ENCODE measurements around the gene HAT1. TPM values are rescaled to one million over a fixed set of nuclear protein-coding genes. Genes with fewer than 3 reads are reported as not detected.

Gene HAT1
- total and polyA plus RNA-seq, 2 of the 4 experiments (the other 2 are of a cell fraction): 24.4 to 42.1 TPM

- in situ Hi-C loops (cut with MboI; ENCODE audit: low sequenced_read_pairs): no loop called here
- POLR2A ChIA-PET (ENCODE audit: unreplicated experiment): interaction anchor here (0.8 kb wide), 1 partner anchor 79 kb away, joined by 7 read pairs; no protein-coding TSS in a partner anchor
- Histone ChIP-seq H3K4me2 (ENCODE audit: low read depth, low read length) (peak within 1 kb of the TSS; percentile 96), H3K18ac (ENCODE audit: low read depth, low read length) (peak within 1 kb of the TSS; percentile 56), H4K20me1 (ENCODE audit: insufficient read depth, low read length) (no peaks in the 10 kb centered on the region), H2AK9ac (replicated peaks; ENCODE audit: low read depth, low read length, poor library complexity) (peak within 1 kb of the TSS; percentile 92), H2BK120ac (ENCODE audit: low read depth, low read length) (peak within 1 kb of the TSS; percentile 64; the same call in 1 of the 2 replicates), H3K23ac (ENCODE audit: low read depth, low read length) (peak within 1 kb of the TSS; percentile 85), H4K5ac (ENCODE audit: low read depth, low read length) (peak within 1 kb of the TSS; percentile 68), H3K27me3 (ENCODE audit: control insufficient read depth, insufficient read depth, low read length) (no peaks in the 10 kb centered on the region), H2BK15ac (ENCODE audit: low read depth, low read length) (peak within 1 kb of the TSS; percentile 29; the same call in 1 of the 3 replicates), H4K8ac (ENCODE audit: low read depth in 2 of 2, low read length in 2 of 2) (peak within 1 kb of the TSS; percentile 82 to 94), H3K9ac (ENCODE audit: low read depth, low read length) (peak within 1 kb of the TSS; percentile 82), H3K9me1 (ENCODE audit: insufficient read depth, low read length) (0 out of 2 replicates have a peak, but pooled peaks cover 3% of the 10 kb centered on the region), H2AFZ (replicated peaks; ENCODE audit: low read length, poor library complexity) (peak within 1 kb of the TSS; percentile 99), H2AK5ac (ENCODE audit: low read depth, low read length) (peak within 1 kb of the TSS; percentile 94), H4K91ac (ENCODE audit: insufficient read depth, low read depth, low read length) (peak within 1 kb of the TSS; percentile 54), H3K79me1 (ENCODE audit: low read depth in 1 of 2, low read length in 2 of 2) (peaks cover 8 to 9% of the 10 kb centered on the region in 2 experiments; a peak in 3 of 4 replicates), H3K36me3 (ENCODE audit: control insufficient read depth, insufficient read depth, low read length) (no peaks in the 10 kb centered on the region; the same call in 1 of the 2 replicates), H3K4me3 (ENCODE audit: insufficient read depth, low read depth, low read length) (peak within 1 kb of the TSS; percentile 85), H2BK20ac (ENCODE audit: low read depth, low read length) (no peak within 1 kb of the TSS), H3K56ac (ENCODE audit: extremely low read depth, insufficient read depth, low read length) (peak within 1 kb of the TSS; percentile 50; the same call in 1 of the 2 replicates), H3K9me3 (ENCODE audit: control insufficient read depth, insufficient read depth, low read length) (no peaks in the 10 kb centered on the region), H2BK5ac (ENCODE audit: low read depth, low read length, poor library complexity, severe bottlenecking) (peak within 1 kb of the TSS; percentile 74), H3K4me1 (ENCODE audit: control insufficient read depth, insufficient read depth, low read length) (no peaks in the 10 kb centered on the region), H3K27ac (ENCODE audit: insufficient read depth, low read length) (peak within 1 kb of the TSS; percentile 78), H3K4ac (ENCODE audit: low read depth, low read length) (peak within 1 kb of the TSS; percentile 86), H3K14ac (replicated peaks; ENCODE audit: low read depth, low read length) (peak within 1 kb of the TSS; percentile 90)
- ATAC-seq (ENCODE audit: low read depth) (peak; percentile 97), DNase-seq (peak; percentile 73)
- intact Hi-C loops (cut with micrococcal nuclease): loop anchor here (5.0 kb wide), 1 partner anchor 82 kb away; no protein-coding TSS in a partner anchor
- CTCF ChIA-PET: interaction anchor here (2.0 kb wide), 1 partner anchor 17 kb away, joined by 4 read pairs; no protein-coding TSS in a partner anchor
- dilution Hi-C loops (cut with HindIII; ENCODE audit: low sequenced_read_pairs, unreplicated experiment): no loop called here
- 0% methylated on average over 33 of the region's 63 CpGs; no CpG with 5 or more reads in 1 of the 2 experiments for WGBS, 2 experiments (ENCODE audit: extremely low coverage in 2 of 2, insufficient read length in 1 of 2)
- no TSS peak for BruUV-seq (replicated peaks)
- TF ChIP-seq BHLHE40 (IDR thresholded peaks at IDR 0.05; ENCODE audit: low read depth, low read length) (0 out of 2 replicates have a peak, but pooled peaks have one; percentile 11), USF2 (IDR thresholded peaks at IDR 0.05; ENCODE audit: low read depth, low read length) (no peak), RCOR1 (IDR thresholded peaks at IDR 0.05; ENCODE audit: insufficient replicate concordance, low read length) (no peak), MAFK (IDR thresholded peaks at IDR 0.05; ENCODE audit: low read depth, low read length) (no peak), RFX5 (IDR thresholded peaks at IDR 0.05; ENCODE audit: low read depth, low read length) (no peak), MAZ (IDR thresholded peaks at IDR 0.05; ENCODE audit: borderline replicate concordance, low read depth, low read length) (peak; percentile 15; the same call in 1 of the 2 replicates), CTCF (conservative IDR thresholded peaks at IDR 0.05; ENCODE audit: low read depth, low read length) (no peak), NFE2L2 (IDR thresholded peaks at IDR 0.05; ENCODE audit: low read depth, low read length) (no peak), FOS (IDR thresholded peaks at IDR 0.05; ENCODE audit: low read depth, low read length) (no peak), ELK1 (IDR thresholded peaks at IDR 0.05; ENCODE audit: borderline replicate concordance, low read depth, low read length) (no peak), CEBPB (IDR thresholded peaks at IDR 0.05; ENCODE audit: low read depth, low read length) (peak; percentile 60; the same call in 1 of the 2 replicates), SMC3 (IDR thresholded peaks at IDR 0.05; ENCODE audit: low read depth, low read length) (no peak)
Observed at GRCh38 chr2:171893824-171894611, 28.2 kb upstream of the HAT1 start, which contains the start of gene SLC25A12. SLC25A12 (minus strand) TSS chr2:171894244; CDS start chr2:171894214, 30 bp downstream.

Data from IMR-90 (cell line).